Adrenal gland (tissue), 5 donors: ENCODE measurements around the gene S1PR2.

Experiments
- CTCF ChIP-seq, 6 experiments: fragments of 450-650 bp in 4 of 6; fragments of 200-600 bp in 2 of 6; sonication (generic) in 1 of 6; IDR thresholded peaks; 1 replicate in 5 of 6; 2 replicates in 1 of 6; pipeline versions ENCODE4 v1.5.1 to v1.8.0; 2016 to 2021; ENCODE audit warnings: antibody characterized with exemption in 6 of 6, mild to moderate bottlenecking in 2 of 6, moderate library complexity in 1 of 6
- POLR2A ChIP-seq, 2 donors: fragments of 450-650 bp; IDR thresholded peaks; one replicate each; pipeline ENCODE4 v1.6.1; 2017; ENCODE audit warnings: antibody characterized with exemption in 2 of 2, mild to moderate bottlenecking in 2 of 2, moderate library complexity in 1 of 2
- donor health status: DM: no; HTN: no; CAD: no.

GRCh38 chr19:10271543-10272086 is 40.5 kb upstream of the S1PR2 start:
- TF ChIP-seq POLR2A (IDR thresholded peaks at IDR 0.05) (no peak), CTCF (IDR thresholded peaks at IDR 0.05) (no peak)
